Endothelial cell (in vitro differentiated cells): Measurements from ENCODE around the gene TAS2R40. TPM values are rescaled to one million over a fixed set of nuclear protein-coding genes. Genes with fewer than 3 reads are reported as not detected.

Source experiments
- DNase-seq: peaks from one replicate; pipeline ENCODE4 v3.0.0; 2021; ENCODE audit warnings: low spot score
- H3K27ac Mint-ChIP-seq: one replicate; pipeline ENCODE4 v1.8.0; 2021; ENCODE audit warnings: mixed read lengths, inconsistent platforms; ENCODE audit not compliant: unreplicated experiment
- H3K27me3 Mint-ChIP-seq: one replicate; pipeline ENCODE4 v1.8.0; 2021; ENCODE audit warnings: mild to moderate bottlenecking, moderate library complexity, mixed read lengths, inconsistent platforms; ENCODE audit not compliant: unreplicated experiment
- H3K36me3 Mint-ChIP-seq: one replicate; pipeline ENCODE4 v1.8.0; 2021; ENCODE audit warnings: mild to moderate bottlenecking, low read depth, mixed read lengths, inconsistent platforms; ENCODE audit not compliant: unreplicated experiment
- H3K4me1 Mint-ChIP-seq: one replicate; pipeline ENCODE4 v1.8.0; 2021; ENCODE audit warnings: mild to moderate bottlenecking, mixed read lengths, inconsistent platforms; ENCODE audit not compliant: unreplicated experiment
- H3K4me3 Mint-ChIP-seq: one replicate; pipeline ENCODE4 v1.8.0; 2021; ENCODE audit warnings: mild to moderate bottlenecking, mixed read lengths, inconsistent platforms; ENCODE audit not compliant: unreplicated experiment
- H3K9me3 Mint-ChIP-seq: one replicate; pipeline ENCODE4 v1.8.0; 2021; ENCODE audit warnings: mixed read lengths, inconsistent platforms; ENCODE audit not compliant: unreplicated experiment
- CTCF ChIP-seq: fragments of 200-600 bp; sonication (generic); IDR thresholded peaks from one replicate; pipeline ENCODE4 v1.5.0; 2021; ENCODE audit warnings: antibody characterized with exemption; ENCODE audit not compliant: unreplicated experiment
- total RNA-seq: library from RNA; stranded (reverse); fragmentation: NEBNext Ultra II Directional; extraction: Animal tissue kit (Norgen Biotek cat#: 25700); gene quantifications from one replicate; pipeline ENCODE4 v1.2.1, GENCODE V29; 2021; ENCODE audit not compliant: unreplicated experiment

The TAS2R40 gene
- total RNA-seq, 1 donor from 2014 or later: not detected

- no peak for TF ChIP-seq CTCF
- Mint-ChIP-seq H3K4me1 (peaks cover 9% of the 10 kb centered on the region), H3K4me3 (no peak overlapping the region), H3K36me3 (no peaks in the 10 kb centered on the region), H3K27ac (no peak overlapping the region), H3K27me3 (no peaks in the 10 kb centered on the region), H3K9me3 (no peaks in the 10 kb centered on the region)
- DNase-seq: no peak
Measured at GRCh38 chr7:143222782-143223181, 945 bp downstream of the TAS2R40 start.

- H3K9me3 Mint-ChIP-seq: no peaks in the 10 kb centered on the region
- no peak for DNase-seq
- peaks cover 9% of the 10 kb centered on the region for H3K4me1 Mint-ChIP-seq
- no peak overlapping the region for H3K27ac Mint-ChIP-seq
- no peaks in the 10 kb centered on the region for H3K27me3 Mint-ChIP-seq
- no peaks in the 10 kb centered on the region for H3K36me3 Mint-ChIP-seq
- no peak overlapping the region for H3K4me3 Mint-ChIP-seq
- TF ChIP-seq CTCF: no peak
Measured at GRCh38 chr7:143223784-143224183, 1.9 kb downstream of the TAS2R40 start.

- no peak for TF ChIP-seq CTCF
- peaks cover 9% of the 10 kb centered on the region for H3K4me1 Mint-ChIP-seq
- no peaks in the 10 kb centered on the region for H3K27me3 Mint-ChIP-seq
- H3K36me3 Mint-ChIP-seq: no peaks in the 10 kb centered on the region
- no peak for DNase-seq
- no peak overlapping the region for H3K27ac Mint-ChIP-seq
- no peaks in the 10 kb centered on the region for H3K9me3 Mint-ChIP-seq
- no peak overlapping the region for H3K4me3 Mint-ChIP-seq
Measured at GRCh38 chr7:143225047-143225446, 3.2 kb downstream of the TAS2R40 start.

GRCh38 chr7:143227806-143228205 lies 6.0 kb downstream of the TAS2R40 start:
- Mint-ChIP-seq H3K27ac (no peak overlapping the region), H3K9me3 (no peaks in the 10 kb centered on the region), H3K36me3 (no peaks in the 10 kb centered on the region), H3K27me3 (no peaks in the 10 kb centered on the region), H3K4me3 (no peak overlapping the region), H3K4me1 (peaks cover 9% of the 10 kb centered on the region)
- DNase-seq: no peak
- no peak for TF ChIP-seq CTCF

GRCh38 chr7:143229054-143229790 lies 7.4 kb downstream of the TAS2R40 start:
- no peak for DNase-seq
- Mint-ChIP-seq H3K36me3 (no peaks in the 10 kb centered on the region), H3K27me3 (no peaks in the 10 kb centered on the region), H3K27ac (no peak overlapping the region), H3K4me1 (no peaks in the 10 kb centered on the region), H3K9me3 (no peaks in the 10 kb centered on the region), H3K4me3 (no peak overlapping the region)
- no peak for TF ChIP-seq CTCF
